SK-N-DZ (cell line): ENCODE results near the gene CD6.

Source experiments
- DNase-seq: peaks from one replicate; pipeline ENCODE4 v3.0.0-alpha.2; 2015; ENCODE audit warnings: low spot score

CD6 gene

GRCh38 chr11:61007956-61008896, 36.7 kb downstream of the CD6 start:
- no peak for DNase-seq

- no peak for DNase-seq
Measured at GRCh38 chr11:61008971-61009370, 37.5 kb downstream of the CD6 start.

GRCh38 chr11:61009392-61010275, 38.2 kb downstream of the CD6 start:
- no peak for DNase-seq

- no peak for DNase-seq
Measured at GRCh38 chr11:61010466-61011228, 39.2 kb downstream of the CD6 start.

GRCh38 chr11:61011229-61011870, 39.9 kb downstream of the CD6 start:
- no peak for DNase-seq

- DNase-seq: no peak
Measured at GRCh38 chr11:61011950-61012736, 40.7 kb downstream of the CD6 start.

GRCh38 chr11:61012737-61013215, 41.3 kb downstream of the CD6 start:
- DNase-seq: no peak

- no peak for DNase-seq
Measured at GRCh38 chr11:61018059-61018458, 46.6 kb downstream of the CD6 start.

- DNase-seq: no peak
Measured at GRCh38 chr11:61019037-61019831, 47.8 kb downstream of the CD6 start.

- no peak for DNase-seq
Measured at GRCh38 chr11:61019832-61020405, 48.4 kb downstream of the CD6 start.

- DNase-seq: no peak
Measured at GRCh38 chr11:61020551-61021235, 49.2 kb downstream of the CD6 start.

GRCh38 chr11:61021661-61022212, 50.3 kb downstream of the CD6 start:
- no peak for DNase-seq

- no peak for DNase-seq
Measured at GRCh38 chr11:61022311-61023085, 51.0 kb downstream of the CD6 start.

GRCh38 chr11:61023086-61023965, 51.8 kb downstream of the CD6 start:
- DNase-seq: no peak

GRCh38 chr11:61023966-61024295, 52.5 kb downstream of the CD6 start:
- DNase-seq: no peak
